RWPE2 (cell line): ENCODE data around the gene APOH.

Experiments used
- ATAC-seq: fragments of 200-7000 bp; cut with Tn5 transposase; 3 replicates; pipeline ENCODE4 v1.9.1; 2021; ENCODE audit warnings: low read depth
- DNase-seq: peaks from one replicate; pipeline ENCODE4 v3.0.0-alpha.2; 2020; ENCODE audit warnings: low spot score
- H3K27ac ChIP-seq: fragments of 450-650 bp; 2 replicates; pipeline ENCODE4 v1.5.1; 2017; ENCODE audit warnings: mild to moderate bottlenecking; ENCODE audit not compliant: poor library complexity, severe bottlenecking
- H3K27me3 ChIP-seq: fragments of 250-450 bp; sonication (Bioruptor Pico); 2 replicates; pipeline ENCODE4 v1.5.1; 2021; ENCODE audit warnings: mild to moderate bottlenecking, moderate library complexity; ENCODE audit not compliant: insufficient read depth, poor library complexity, severe bottlenecking
- H3K36me3 ChIP-seq: fragments of 250-450 bp; sonication (Bioruptor Pico); 2 replicates; pipeline ENCODE4 v1.5.1; 2020; ENCODE audit warnings: low read depth, mild to moderate bottlenecking, moderate library complexity
- H3K4me1 ChIP-seq: fragments of 250-450 bp; sonication (Bioruptor Pico); 2 replicates; pipeline ENCODE4 v1.5.1; 2021; ENCODE audit warnings: mild to moderate bottlenecking, moderate library complexity; ENCODE audit not compliant: insufficient read depth, poor library complexity, severe bottlenecking
- H3K4me3 ChIP-seq: fragments of 250-450 bp; sonication (Bioruptor Pico); 2 replicates; pipeline ENCODE4 v1.5.1; 2021; ENCODE audit warnings: mild to moderate bottlenecking, moderate library complexity; ENCODE audit not compliant: severe bottlenecking
- H3K9me3 ChIP-seq: fragments of 250-450 bp; sonication (Bioruptor Pico); 2 replicates; pipeline ENCODE4 v1.5.1; 2021; ENCODE audit warnings: mild to moderate bottlenecking, moderate library complexity; ENCODE audit not compliant: severe bottlenecking
- CTCF ChIP-seq: fragments of 450-650 bp; IDR thresholded peaks from one replicate; pipeline ENCODE4 v1.5.1; 2017; ENCODE audit warnings: mild to moderate bottlenecking, moderate library complexity; ENCODE audit not compliant: poor library complexity, severe bottlenecking

Gene APOH

GRCh38 chr17:66264696-66265095 is 35.5 kb upstream of the APOH start:
- TF ChIP-seq CTCF: no peak
- no peak overlapping the region for H3K27ac ChIP-seq
- DNase-seq: no peak

DNA sequence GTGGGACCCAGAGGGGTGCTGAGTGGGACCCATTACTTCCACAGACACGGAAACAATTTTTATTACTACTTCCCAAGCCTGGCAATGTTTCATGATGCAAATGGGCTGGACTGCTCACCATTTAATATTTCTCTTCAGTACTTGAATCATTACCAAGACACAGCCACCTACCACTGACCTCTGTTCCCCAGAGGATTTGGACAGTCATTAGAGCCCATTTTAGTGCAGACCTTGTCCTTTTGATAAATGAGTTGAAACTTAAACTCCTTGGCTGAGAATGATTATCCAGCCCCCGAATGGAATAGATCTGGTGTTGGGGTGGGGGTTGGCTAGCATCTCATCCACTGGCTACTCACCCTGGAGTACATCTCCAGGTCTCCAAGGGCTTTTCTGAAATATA is 33.6 kb upstream of the APOH start:
- DNase-seq (no peak), ATAC-seq (no peak)
- H3K36me3 ChIP-seq: no peaks in the 10 kb centered on the region
- no peaks in the 10 kb centered on the region for H3K4me1 ChIP-seq
- H3K27me3 ChIP-seq: no peaks in the 10 kb centered on the region
- H3K27ac ChIP-seq: no peak overlapping the region
- no peaks in the 10 kb centered on the region for H3K9me3 ChIP-seq
- no peak for TF ChIP-seq CTCF
- no peak overlapping the region for H3K4me3 ChIP-seq

More at GRCh38 chr17:66264696-66265095, 35.5 kb upstream of the APOH start:
- H3K9me3 ChIP-seq: no peaks in the 10 kb centered on the region
- ATAC-seq: no peak
- H3K4me1 ChIP-seq: no peaks in the 10 kb centered on the region
- no peak overlapping the region for H3K4me3 ChIP-seq
- H3K27me3 ChIP-seq: no peaks in the 10 kb centered on the region
- H3K36me3 ChIP-seq: no peaks in the 10 kb centered on the region

DNA sequence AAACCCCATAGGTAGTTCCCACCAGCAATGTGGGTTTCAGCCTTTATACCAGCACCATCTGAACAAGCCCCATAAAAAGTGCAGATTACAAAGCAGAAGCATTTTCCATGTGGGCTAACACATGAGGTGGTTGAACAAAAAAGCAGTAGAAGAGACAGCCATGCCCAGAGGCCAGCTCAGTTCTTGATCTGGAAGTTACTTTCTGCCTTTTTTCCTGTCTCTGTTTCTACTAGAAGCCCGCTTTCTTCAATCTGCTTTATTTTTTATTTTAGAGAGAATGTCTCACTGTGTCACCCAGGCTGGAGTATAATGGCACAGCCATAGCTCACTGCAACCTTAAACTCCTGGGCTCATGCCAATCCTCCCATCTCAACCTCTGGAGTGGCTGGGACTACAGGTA is 31.5 kb upstream of the APOH start:
- Histone ChIP-seq H3K4me1 (no peaks in the 10 kb centered on the region), H3K27me3 (no peaks in the 10 kb centered on the region), H3K27ac (no peak overlapping the region), H3K36me3 (no peaks in the 10 kb centered on the region), H3K9me3 (no peaks in the 10 kb centered on the region), H3K4me3 (no peak overlapping the region)
- DNase-seq: no peak
- no peak for TF ChIP-seq CTCF
- ATAC-seq: no peak

DNA sequence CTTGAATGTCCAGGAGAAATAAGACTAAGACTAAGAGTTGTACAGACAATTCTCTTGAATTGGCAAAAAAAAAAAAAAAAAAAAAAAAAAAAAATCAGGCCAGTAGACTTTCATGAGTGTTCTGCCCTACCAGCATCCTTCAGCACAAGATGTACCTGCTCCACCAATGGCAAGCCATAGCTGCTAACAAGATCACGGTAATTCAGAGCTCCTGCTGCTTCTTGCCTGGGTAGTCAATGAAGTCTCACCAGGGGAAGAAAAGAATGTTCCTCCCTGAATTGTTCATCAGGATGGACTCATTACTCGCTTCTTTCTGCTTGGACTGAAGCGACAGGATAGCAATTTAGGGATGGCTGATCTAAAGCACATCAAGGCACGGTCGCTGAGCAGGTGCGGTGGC is 31.1 kb upstream of the APOH start:
- DNase-seq: no peak
- Histone ChIP-seq H3K4me1 (no peaks in the 10 kb centered on the region), H3K27me3 (no peaks in the 10 kb centered on the region), H3K4me3 (no peak overlapping the region), H3K27ac (no peak overlapping the region), H3K36me3 (no peaks in the 10 kb centered on the region), H3K9me3 (no peaks in the 10 kb centered on the region)
- no peak for TF ChIP-seq CTCF
- ATAC-seq: no peak

GRCh38 chr17:66255527-66255971 is 26.3 kb upstream of the APOH start:
- no peak for TF ChIP-seq CTCF
- Histone ChIP-seq H3K36me3 (no peaks in the 10 kb centered on the region), H3K4me3 (no peak overlapping the region), H3K9me3 (no peaks in the 10 kb centered on the region), H3K4me1 (no peaks in the 10 kb centered on the region), H3K27me3 (no peaks in the 10 kb centered on the region), H3K27ac (no peak overlapping the region)
- DNase-seq (no peak), ATAC-seq (no peak)
